ENCODE data around the gene PADI2.

DNA sequence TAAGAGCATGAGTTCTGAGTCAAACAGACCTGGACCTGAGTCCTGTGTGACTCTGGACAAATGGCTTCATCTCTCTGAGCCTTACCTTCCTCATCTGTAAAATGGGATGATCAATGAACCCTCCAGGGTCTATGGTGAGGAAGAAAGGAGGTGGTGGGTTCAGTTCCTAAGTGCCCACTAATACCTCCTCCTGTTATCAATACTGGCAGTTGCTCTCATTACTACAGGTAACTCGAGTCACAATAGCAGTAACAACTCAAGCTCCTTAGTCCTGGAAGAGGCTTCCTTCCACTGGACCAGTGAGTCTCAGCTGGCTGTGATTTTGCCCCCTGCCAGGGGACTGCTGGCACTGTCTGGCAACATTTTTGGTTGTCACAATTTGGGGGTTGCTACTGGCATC lies 2.6 kb downstream of the PADI2 start:
- TF ChIP-seq, protein P1, sequence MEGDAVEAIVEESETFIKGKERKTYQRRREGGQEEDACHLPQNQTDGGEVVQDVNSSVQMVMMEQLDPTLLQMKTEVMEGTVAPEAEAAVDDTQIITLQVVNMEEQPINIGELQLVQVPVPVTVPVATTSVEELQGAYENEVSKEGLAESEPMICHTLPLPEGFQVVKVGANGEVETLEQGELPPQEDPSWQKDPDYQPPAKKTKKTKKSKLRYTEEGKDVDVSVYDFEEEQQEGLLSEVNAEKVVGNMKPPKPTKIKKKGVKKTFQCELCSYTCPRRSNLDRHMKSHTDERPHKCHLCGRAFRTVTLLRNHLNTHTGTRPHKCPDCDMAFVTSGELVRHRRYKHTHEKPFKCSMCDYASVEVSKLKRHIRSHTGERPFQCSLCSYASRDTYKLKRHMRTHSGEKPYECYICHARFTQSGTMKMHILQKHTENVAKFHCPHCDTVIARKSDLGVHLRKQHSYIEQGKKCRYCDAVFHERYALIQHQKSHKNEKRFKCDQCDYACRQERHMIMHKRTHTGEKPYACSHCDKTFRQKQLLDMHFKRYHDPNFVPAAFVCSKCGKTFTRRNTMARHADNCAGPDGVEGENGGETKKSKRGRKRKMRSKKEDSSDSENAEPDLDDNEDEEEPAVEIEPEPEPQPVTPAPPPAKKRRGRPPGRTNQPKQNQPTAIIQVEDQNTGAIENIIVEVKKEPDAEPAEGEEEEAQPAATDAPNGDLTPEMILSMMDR (IDR thresholded peaks at IDR 0.05), result no peak
- no peak for TF ChIP-seq POLR2AphosphoS5 (IDR thresholded peaks at IDR 0.05)
- no peak for TF ChIP-seq EP300 (IDR thresholded peaks at IDR 0.05)
- no peak for TF ChIP-seq POLR2A (IDR thresholded peaks at IDR 0.05)
